Endodermal cell (in vitro differentiated cells): Measurements from ENCODE around the gene SLCO4C1. TPM values are rescaled to one million over a fixed set of nuclear protein-coding genes. Genes with fewer than 3 reads are reported as not detected.

Experiments
- DNase-seq: peaks from one replicate; pipeline ENCODE4 v3.0.0-alpha.2; 2017
- H3K27ac ChIP-seq: 2 replicates; pipeline ENCODE4 v1.5.1; 2013; ENCODE audit warnings: mild to moderate bottlenecking, low read depth, low read length, moderate library complexity
- H3K27me3 ChIP-seq: 2 replicates; pipeline ENCODE4 v1.6.1; 2013; ENCODE audit warnings: mild to moderate bottlenecking, low read length, moderate library complexity; ENCODE audit not compliant: insufficient read depth, control insufficient read depth, poor library complexity, severe bottlenecking
- H3K36me3 ChIP-seq: 2 replicates; pipeline ENCODE4 v1.7.0; 2013; ENCODE audit warnings: mild to moderate bottlenecking, low read length, moderate library complexity; ENCODE audit not compliant: control insufficient read depth, insufficient read depth
- H3K4me1 ChIP-seq: one replicate; pipeline ENCODE4 v1.7.0; 2013; ENCODE audit warnings: low read length; ENCODE audit not compliant: control insufficient read depth, insufficient read depth
- H3K4me3 ChIP-seq: 2 replicates; pipeline ENCODE4 v1.5.1; 2013; ENCODE audit warnings: mild to moderate bottlenecking, low read length, moderate library complexity
- H3K9ac ChIP-seq: 2 replicates; pipeline ENCODE4 v1.6.1; 2013; ENCODE audit warnings: mild to moderate bottlenecking, low read length, moderate library complexity; ENCODE audit not compliant: poor library complexity, severe bottlenecking; ENCODE audit errors: extremely low read depth
- H3K9me3 ChIP-seq: 2 replicates; pipeline ENCODE4 v1.6.1; 2013; ENCODE audit warnings: mild to moderate bottlenecking, low read length, moderate library complexity; ENCODE audit not compliant: control insufficient read depth
- H3K27ac Mint-ChIP-seq: 2 replicates; pipeline ENCODE4 v1.8.0; 2020; ENCODE audit warnings: mixed read lengths
- H3K27me3 Mint-ChIP-seq: 2 replicates; pipeline ENCODE4 v1.8.0; 2021; ENCODE audit warnings: mild to moderate bottlenecking, mixed read lengths; ENCODE audit not compliant: insufficient read depth
- H3K36me3 Mint-ChIP-seq: 2 replicates; pipeline ENCODE4 v1.8.0; 2020; ENCODE audit warnings: low read depth, mixed read lengths
- H3K4me1 Mint-ChIP-seq: 2 replicates; pipeline ENCODE4 v1.8.0; 2020; ENCODE audit warnings: mixed read lengths
- H3K4me3 Mint-ChIP-seq: 2 replicates; pipeline ENCODE4 v1.8.0; 2020; ENCODE audit warnings: mild to moderate bottlenecking, moderate library complexity, mixed read lengths
- H3K9me3 Mint-ChIP-seq: 2 replicates; pipeline ENCODE4 v1.8.0; 2020; ENCODE audit warnings: mild to moderate bottlenecking, mixed read lengths
- WGBS, 2 experiments: methylation state at CpG; one replicate each; pipeline versions ENCODE4 v1.1.5 to v1.1.7; 2013; ENCODE audit warnings: missing lambda C conversion rate in 2 of 2, mixed read lengths in 1 of 2; ENCODE audit not compliant: insufficient coverage in 1 of 2, insufficient read length in 1 of 2; 5-methylcytosine and 5-hydroxymethylcytosine counted together
- total RNA-seq, 2 donors: library from RNA; stranded (reverse); fragmentation: NEBNext Ultra II Directional in 1 of 2; extraction: Animal tissue kit (Norgen Biotek cat#: 25700) in 1 of 2; gene quantifications; 2 replicates in 1 of 2; 3 replicates in 1 of 2; pipeline ENCODE4 v1.2.1, GENCODE V29; 2021
- TF ChIP-seq, protein P1 (sequence below): fragments of 200-600 bp; sonication (generic); conservative IDR thresholded peaks from 2 replicates; pipeline ENCODE4 v1.5.0; 2021; ENCODE audit warnings: antibody characterized with exemption, mild to moderate bottlenecking

SLCO4C1 gene
- total RNA-seq, 2 donors from 2014 or later: 1.9 to 3.6 TPM

- no peaks in the 10 kb centered on the region for H3K4me1 ChIP-seq
- H3K36me3 ChIP-seq: no peaks in the 10 kb centered on the region
- Mint-ChIP-seq H3K9me3 (no peaks in the 10 kb centered on the region), H3K4me3 (no peak overlapping the region), H3K27me3 (no peaks in the 10 kb centered on the region), H3K27ac (no peak overlapping the region), H3K4me1 (no peaks in the 10 kb centered on the region), H3K36me3 (no peaks in the 10 kb centered on the region)
- WGBS, 2 experiments: 100% methylated on average over 1 to 3 of the region's 3 CpGs
- no peak overlapping the region for H3K4me3 ChIP-seq
- no peaks in the 10 kb centered on the region for H3K27me3 ChIP-seq
- H3K27ac ChIP-seq: no peak overlapping the region
- no peak overlapping the region for H3K9ac ChIP-seq
- no peak for DNase-seq
- TF ChIP-seq, protein P1, sequence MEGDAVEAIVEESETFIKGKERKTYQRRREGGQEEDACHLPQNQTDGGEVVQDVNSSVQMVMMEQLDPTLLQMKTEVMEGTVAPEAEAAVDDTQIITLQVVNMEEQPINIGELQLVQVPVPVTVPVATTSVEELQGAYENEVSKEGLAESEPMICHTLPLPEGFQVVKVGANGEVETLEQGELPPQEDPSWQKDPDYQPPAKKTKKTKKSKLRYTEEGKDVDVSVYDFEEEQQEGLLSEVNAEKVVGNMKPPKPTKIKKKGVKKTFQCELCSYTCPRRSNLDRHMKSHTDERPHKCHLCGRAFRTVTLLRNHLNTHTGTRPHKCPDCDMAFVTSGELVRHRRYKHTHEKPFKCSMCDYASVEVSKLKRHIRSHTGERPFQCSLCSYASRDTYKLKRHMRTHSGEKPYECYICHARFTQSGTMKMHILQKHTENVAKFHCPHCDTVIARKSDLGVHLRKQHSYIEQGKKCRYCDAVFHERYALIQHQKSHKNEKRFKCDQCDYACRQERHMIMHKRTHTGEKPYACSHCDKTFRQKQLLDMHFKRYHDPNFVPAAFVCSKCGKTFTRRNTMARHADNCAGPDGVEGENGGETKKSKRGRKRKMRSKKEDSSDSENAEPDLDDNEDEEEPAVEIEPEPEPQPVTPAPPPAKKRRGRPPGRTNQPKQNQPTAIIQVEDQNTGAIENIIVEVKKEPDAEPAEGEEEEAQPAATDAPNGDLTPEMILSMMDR: no peak
- no peaks in the 10 kb centered on the region for H3K9me3 ChIP-seq
Measured at GRCh38 chr5:102249381-102249780, 46.7 kb downstream of the SLCO4C1 start.

GRCh38 chr5:102243213-102243612 lies 52.9 kb downstream of the SLCO4C1 start:
- Mint-ChIP-seq H3K4me3 (no peak overlapping the region), H3K9me3 (no peaks in the 10 kb centered on the region), H3K36me3 (no peaks in the 10 kb centered on the region), H3K27ac (no peak overlapping the region), H3K27me3 (no peaks in the 10 kb centered on the region), H3K4me1 (no peaks in the 10 kb centered on the region)
- Histone ChIP-seq H3K9me3 (no peaks in the 10 kb centered on the region), H3K4me3 (no peak overlapping the region), H3K27me3 (no peaks in the 10 kb centered on the region), H3K4me1 (no peaks in the 10 kb centered on the region), H3K27ac (no peak overlapping the region), H3K36me3 (no peaks in the 10 kb centered on the region), H3K9ac (no peak overlapping the region)
- TF ChIP-seq, protein P1: no peak
- 87 to 90% methylated on average over 3 to 4 of the region's 4 CpGs for WGBS, 2 experiments
- no peak for DNase-seq

DNA sequence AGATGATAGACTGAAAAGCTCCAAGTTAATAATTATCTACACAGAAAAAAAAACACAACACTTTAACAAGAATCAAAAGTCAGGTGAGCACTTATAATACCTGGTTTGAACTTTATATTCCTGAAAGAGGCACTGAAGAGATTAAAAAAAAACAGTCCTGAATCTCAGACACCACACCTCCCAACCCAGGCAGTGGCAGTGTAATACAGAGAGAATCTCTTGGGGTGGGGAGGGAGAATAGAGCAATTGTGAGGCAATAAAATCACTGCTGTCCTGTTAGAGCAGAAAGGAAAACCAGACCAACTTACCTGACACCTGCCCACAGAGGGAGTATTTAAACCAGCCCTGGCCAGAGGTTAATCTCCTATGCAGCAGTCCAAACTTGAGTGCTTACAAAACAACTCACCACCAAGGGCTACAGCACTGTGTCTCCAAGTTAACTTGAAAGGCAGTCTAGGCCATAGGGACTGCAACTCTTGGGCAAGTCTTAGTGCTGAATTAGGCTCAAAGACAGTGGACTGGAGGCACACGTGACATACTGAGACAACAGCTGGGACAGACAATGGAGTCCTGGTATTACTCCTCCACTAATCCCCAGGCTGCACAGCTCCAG lies 54.2 kb downstream of the SLCO4C1 start:
- WGBS, 2 experiments: 82% methylated on average over 1 of the region's 1 CpG; no CpG with 5 or more reads in 1 of the 2 experiments
- peak; percentile 49 for DNase-seq
- Mint-ChIP-seq H3K36me3 (no peaks in the 10 kb centered on the region), H3K27me3 (no peaks in the 10 kb centered on the region), H3K9me3 (no peaks in the 10 kb centered on the region), H3K27ac (no peak overlapping the region), H3K4me1 (no peaks in the 10 kb centered on the region), H3K4me3 (no peak overlapping the region)
- H3K4me3 ChIP-seq: no peak overlapping the region
- H3K36me3 ChIP-seq: no peaks in the 10 kb centered on the region
- TF ChIP-seq, protein P1: peak; percentile 15
- no peaks in the 10 kb centered on the region for H3K9me3 ChIP-seq
- H3K4me1 ChIP-seq: no peaks in the 10 kb centered on the region
- H3K27ac ChIP-seq: no peak overlapping the region
- H3K9ac ChIP-seq: no peak overlapping the region
- no peaks in the 10 kb centered on the region for H3K27me3 ChIP-seq
